ENCODE results near the gene LRMDA.

DNA sequence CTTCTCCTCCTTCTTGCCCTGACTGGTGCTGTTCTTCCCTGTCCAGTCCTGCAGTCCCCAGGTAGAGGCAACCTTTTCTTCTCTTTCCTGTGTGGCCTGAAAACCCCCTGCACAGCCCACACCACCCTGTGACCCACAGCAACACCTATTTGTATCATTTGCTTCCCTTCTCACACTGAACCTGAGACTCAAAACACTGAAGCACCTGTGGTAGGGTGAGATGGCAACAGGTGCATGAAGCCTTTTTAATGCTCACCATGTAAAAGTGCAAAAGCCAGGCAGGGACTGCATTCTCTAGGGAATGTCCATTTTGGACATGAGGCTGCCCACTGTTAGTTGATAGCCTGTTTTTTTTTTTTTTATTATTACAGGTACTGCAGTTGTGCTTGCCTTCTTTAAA, 71.4 kb downstream of the LRMDA start:
- TF ChIP-seq, protein P1, sequence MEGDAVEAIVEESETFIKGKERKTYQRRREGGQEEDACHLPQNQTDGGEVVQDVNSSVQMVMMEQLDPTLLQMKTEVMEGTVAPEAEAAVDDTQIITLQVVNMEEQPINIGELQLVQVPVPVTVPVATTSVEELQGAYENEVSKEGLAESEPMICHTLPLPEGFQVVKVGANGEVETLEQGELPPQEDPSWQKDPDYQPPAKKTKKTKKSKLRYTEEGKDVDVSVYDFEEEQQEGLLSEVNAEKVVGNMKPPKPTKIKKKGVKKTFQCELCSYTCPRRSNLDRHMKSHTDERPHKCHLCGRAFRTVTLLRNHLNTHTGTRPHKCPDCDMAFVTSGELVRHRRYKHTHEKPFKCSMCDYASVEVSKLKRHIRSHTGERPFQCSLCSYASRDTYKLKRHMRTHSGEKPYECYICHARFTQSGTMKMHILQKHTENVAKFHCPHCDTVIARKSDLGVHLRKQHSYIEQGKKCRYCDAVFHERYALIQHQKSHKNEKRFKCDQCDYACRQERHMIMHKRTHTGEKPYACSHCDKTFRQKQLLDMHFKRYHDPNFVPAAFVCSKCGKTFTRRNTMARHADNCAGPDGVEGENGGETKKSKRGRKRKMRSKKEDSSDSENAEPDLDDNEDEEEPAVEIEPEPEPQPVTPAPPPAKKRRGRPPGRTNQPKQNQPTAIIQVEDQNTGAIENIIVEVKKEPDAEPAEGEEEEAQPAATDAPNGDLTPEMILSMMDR (conservative IDR thresholded peaks at IDR 0.05; ENCODE audit: low read depth, low read length), result no peak
- no peak for TF ChIP-seq EZH2 (IDR thresholded peaks at IDR 0.05; ENCODE audit: borderline replicate concordance, low read depth, low read length, poor library complexity, severe bottlenecking)
